Sigmoid colon (tissue), 7 donors: ENCODE results near the gene GALT. TPM values are rescaled to one million over a fixed set of nuclear protein-coding genes. Genes with fewer than 3 reads are reported as not detected.

ENCODE experiments used
- DNase-seq: peaks from one replicate; pipeline ENCODE4 v3.0.0-alpha.2; 2019
- H3K27ac ChIP-seq, 4 donors: fragments of 200-600 bp; sonication (generic); one replicate each; pipeline ENCODE4 v1.5.1; 2016 to 2019; ENCODE audit warnings: mild to moderate bottlenecking in 1 of 4
- H3K27me3 ChIP-seq, 3 donors: fragments of 200-600 bp; sonication (generic); one replicate each; pipeline ENCODE4 v1.5.1; 2019; ENCODE audit warnings: mild to moderate bottlenecking in 1 of 3
- H3K36me3 ChIP-seq, 4 donors: fragments of 200-600 bp; sonication (generic); one replicate each; pipeline ENCODE4 v1.5.1; 2016 to 2019
- H3K4me1 ChIP-seq, 4 donors: fragments of 200-600 bp; sonication (generic); one replicate each; pipeline ENCODE4 v1.5.1; 2017 to 2019
- H3K4me3 ChIP-seq, 4 donors: fragments of 200-600 bp; sonication (generic); one replicate each; pipeline ENCODE4 v1.5.1; 2017 to 2019; ENCODE audit warnings: mild to moderate bottlenecking in 2 of 4, moderate library complexity in 1 of 4
- H3K9me3 ChIP-seq, 4 donors: fragments of 200-600 bp in 3 of 4; sonication (generic) in 3 of 4; one replicate each; pipeline versions ENCODE4 v1.5.1 to v1.6.1; 2013 to 2019
- EP300 ChIP-seq, 4 donors: sonication (generic); formaldehyde crosslinking; IDR thresholded peaks; one replicate each; pipeline ENCODE4 v1.6.1; 2017; ENCODE audit warnings: antibody characterized with exemption in 4 of 4
- POLR2A ChIP-seq, 2 donors: fragments of 450-650 bp; IDR thresholded peaks; one replicate each; pipeline ENCODE4 v1.6.1; 2016; ENCODE audit warnings: antibody characterized with exemption in 2 of 2, mild to moderate bottlenecking in 2 of 2, moderate library complexity in 2 of 2
- POLR2AphosphoS5 ChIP-seq, 4 donors: sonication (generic); formaldehyde crosslinking; IDR thresholded peaks; one replicate each; pipeline ENCODE4 v1.6.1; 2017; ENCODE audit warnings: antibody characterized with exemption in 4 of 4
- WGBS, 2 donors: extraction: QIAGEN DNeasy Blood & Tissue Kit; methylation state at CpG; one replicate each; pipeline ENCODE4 v1.1.7; 2013; 5-methylcytosine and 5-hydroxymethylcytosine counted together
- intact Hi-C: fragments of 100-400 bp; cut with DNase I; formaldehyde crosslinking; loops from one replicate; pipeline ENCODE4 v1.15.1; 2023
- polyA plus RNA-seq, 3 donors: library from polyadenylated mRNA; stranded (reverse); fragments of 200-250 nt; gene quantifications; one replicate each; pipeline ENCODE4 v1.2.3, GENCODE V29; 2013
- total RNA-seq, 4 donors: library from RNA; depleted of rRNA; stranded (reverse); fragments of >200 nt; gene quantifications; one replicate each; pipeline ENCODE4 v1.1.0, GENCODE V29; 2016
- TF ChIP-seq, protein P1 (sequence below), 4 experiments: fragments of 450-650 bp in 3 of 4; fragments of 200-600 bp in 1 of 4; IDR thresholded peaks; one replicate each; pipeline ENCODE4 v1.5.1; 2016 to 2019; ENCODE audit warnings: antibody characterized with exemption in 4 of 4, mild to moderate bottlenecking in 3 of 4, moderate library complexity in 2 of 4
- donor health status: healthy with polysubstance abuse.
- donor health status: Bipolar disorder and iron deficiency.
- donor health status: healthy.

GALT gene
- total and polyA plus RNA-seq, 7 donors, result 15.6 to 51.0 (median 33.1) TPM

DNA sequence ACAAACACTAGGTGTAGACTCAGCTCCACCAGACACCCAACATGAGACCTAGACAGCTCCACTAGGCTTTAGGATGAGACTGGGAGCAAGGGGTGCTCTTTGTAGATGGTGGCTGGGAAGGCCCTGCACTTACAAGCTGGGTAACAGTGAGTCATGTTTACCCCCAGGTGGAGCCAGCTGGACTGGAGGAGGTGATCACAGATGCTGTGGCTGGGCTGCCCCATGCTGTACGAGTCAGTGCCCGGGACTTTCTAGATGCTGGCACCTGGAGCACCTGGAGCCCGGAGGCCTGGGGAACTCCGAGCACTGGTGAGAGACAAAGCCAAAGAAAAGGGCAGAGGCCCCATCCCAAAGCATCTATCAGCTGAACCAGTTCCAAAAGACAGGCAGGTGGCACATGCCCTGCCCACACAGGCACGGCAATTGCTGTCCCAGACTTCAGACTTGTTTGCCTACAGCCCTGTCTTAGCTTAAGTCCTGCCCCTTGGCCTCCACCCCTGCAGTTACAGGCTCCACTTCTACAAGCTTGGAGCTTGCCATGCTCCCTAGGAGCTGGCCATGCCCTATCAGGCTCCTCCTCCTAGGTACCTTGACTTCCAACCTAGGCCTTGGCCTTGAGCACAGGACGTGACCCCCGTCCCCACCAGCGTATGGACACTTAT is 13.2 kb downstream of the GALT start:
- Histone ChIP-seq H3K4me3 (no peak overlapping the region), H3K9me3 (no peaks in the 10 kb centered on the region), H3K36me3 (peaks cover 0 to 50% (median 13%) of the 10 kb centered on the region in 4 donors), H3K4me1 (peaks cover 0 to 28% (median 17%) of the 10 kb centered on the region in 4 donors), H3K27ac (no peak overlapping the region), H3K27me3 (no peaks in the 10 kb centered on the region)
- TF ChIP-seq, protein P1, sequence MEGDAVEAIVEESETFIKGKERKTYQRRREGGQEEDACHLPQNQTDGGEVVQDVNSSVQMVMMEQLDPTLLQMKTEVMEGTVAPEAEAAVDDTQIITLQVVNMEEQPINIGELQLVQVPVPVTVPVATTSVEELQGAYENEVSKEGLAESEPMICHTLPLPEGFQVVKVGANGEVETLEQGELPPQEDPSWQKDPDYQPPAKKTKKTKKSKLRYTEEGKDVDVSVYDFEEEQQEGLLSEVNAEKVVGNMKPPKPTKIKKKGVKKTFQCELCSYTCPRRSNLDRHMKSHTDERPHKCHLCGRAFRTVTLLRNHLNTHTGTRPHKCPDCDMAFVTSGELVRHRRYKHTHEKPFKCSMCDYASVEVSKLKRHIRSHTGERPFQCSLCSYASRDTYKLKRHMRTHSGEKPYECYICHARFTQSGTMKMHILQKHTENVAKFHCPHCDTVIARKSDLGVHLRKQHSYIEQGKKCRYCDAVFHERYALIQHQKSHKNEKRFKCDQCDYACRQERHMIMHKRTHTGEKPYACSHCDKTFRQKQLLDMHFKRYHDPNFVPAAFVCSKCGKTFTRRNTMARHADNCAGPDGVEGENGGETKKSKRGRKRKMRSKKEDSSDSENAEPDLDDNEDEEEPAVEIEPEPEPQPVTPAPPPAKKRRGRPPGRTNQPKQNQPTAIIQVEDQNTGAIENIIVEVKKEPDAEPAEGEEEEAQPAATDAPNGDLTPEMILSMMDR (IDR thresholded peaks at IDR 0.05), result no peak
- TF ChIP-seq EP300 (IDR thresholded peaks at IDR 0.05) (no peak), POLR2AphosphoS5 (IDR thresholded peaks at IDR 0.05) (no peak), POLR2A (IDR thresholded peaks at IDR 0.05) (no peak)
- intact Hi-C loops, result loop anchor here (10.0 kb wide), 1 partner anchor 1085 kb away; the partner anchor contains the start of genes GBA2 and RGP1
- DNase-seq, result no peak
- 24 to 79% methylated on average over 8 of the region's 8 CpGs for whole genome bisulfite sequencing, 2 donors

DNA sequence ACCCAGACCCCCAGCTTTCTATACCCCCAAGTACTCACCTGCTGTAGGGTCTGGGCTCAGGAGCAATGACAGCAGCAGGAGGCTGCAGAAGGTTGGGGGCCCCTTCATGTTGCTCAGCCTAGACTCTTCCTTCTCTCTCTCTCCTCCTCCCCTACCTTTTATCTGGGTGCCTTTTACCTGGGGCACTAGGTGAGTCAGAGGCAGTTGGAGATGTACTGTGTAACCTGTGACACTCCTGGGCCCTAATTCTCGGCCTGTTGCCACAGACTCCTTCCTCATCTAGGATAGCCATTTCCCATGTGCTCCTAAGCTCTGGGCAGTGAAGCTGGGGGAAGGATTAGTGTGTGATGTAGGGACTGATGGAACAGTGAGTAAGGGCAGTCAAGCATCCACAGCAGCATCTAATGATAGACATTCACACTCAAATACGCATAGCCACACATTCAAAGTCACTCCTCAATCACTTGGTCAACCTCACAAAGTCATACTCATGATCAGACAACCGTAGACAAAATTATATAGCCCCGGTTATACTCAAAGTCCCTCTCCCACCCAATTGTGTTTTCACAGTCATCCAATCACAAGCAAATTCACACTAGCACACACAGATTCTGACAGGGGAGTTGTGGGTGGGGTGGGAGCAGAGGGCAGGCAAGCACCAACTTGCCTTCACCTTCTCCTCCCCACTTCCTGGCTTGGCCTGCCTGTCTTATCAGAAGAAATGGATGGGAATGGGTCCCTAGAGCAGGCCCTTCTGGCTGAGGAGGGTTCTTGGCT is 16.2 kb downstream of the GALT start, which contains the start of gene CCL27:
TSS of gene CCL27 (minus strand) at position 132 of the 777 bp plus-strand sequence. CDS start at position 108, 24 bp downstream.
- intact Hi-C loops, result loop anchor here (10.0 kb wide), 1 partner anchor 1082 kb away; the partner anchor contains the start of genes GBA2 and RGP1

DNA sequence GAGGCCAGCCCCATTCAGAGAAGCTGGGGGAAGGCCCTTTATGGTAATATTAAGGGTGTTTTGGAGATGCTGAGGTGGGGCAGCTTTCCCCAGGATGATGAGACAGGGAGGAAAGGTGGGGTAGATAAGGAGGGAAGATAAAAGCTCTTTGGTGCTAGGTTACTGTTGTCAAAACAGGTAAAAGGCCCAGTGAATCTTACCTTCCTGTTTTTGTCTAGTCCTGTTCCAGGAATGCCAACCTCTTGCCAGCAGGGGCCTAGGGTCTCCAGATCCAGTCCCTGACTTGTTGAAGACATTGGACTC is 16.8 kb downstream of the GALT start:
- no peak overlapping the region for H3K27ac ChIP-seq
- no peak overlapping the region for H3K4me3 ChIP-seq
- intact Hi-C loops, result loop anchor here (10.0 kb wide), 1 partner anchor 1082 kb away; the partner anchor contains the start of genes GBA2 and RGP1
- H3K4me1 ChIP-seq, result peaks cover 0 to 25% (median 19%) of the 10 kb centered on the region in 4 donors
- H3K9me3 ChIP-seq, result no peaks in the 10 kb centered on the region
- H3K27me3 ChIP-seq, result no peaks in the 10 kb centered on the region
- H3K36me3 ChIP-seq, result peaks cover 0 to 39% (median 9%) of the 10 kb centered on the region in 4 donors
- no peak for DNase-seq
- TF ChIP-seq, protein P1 (IDR thresholded peaks at IDR 0.05), result no peak
- TF ChIP-seq EP300 (IDR thresholded peaks at IDR 0.05) (no peak), POLR2AphosphoS5 (IDR thresholded peaks at IDR 0.05) (no peak), POLR2A (IDR thresholded peaks at IDR 0.05) (no peak)

More for the DNA sequence above, 16.2 kb downstream of the GALT start, which contains the start of gene CCL27:
- H3K4me1 ChIP-seq, result peaks cover 0 to 25% (median 19%) of the 10 kb centered on the region in 4 donors
- H3K27me3 ChIP-seq, result no peaks in the 10 kb centered on the region
- no peak within 1 kb of the TSS for H3K27ac ChIP-seq
- DNase-seq, result no peak
- H3K36me3 ChIP-seq, result peaks cover 0 to 44% (median 9%) of the 10 kb centered on the region in 4 donors
- H3K4me3 ChIP-seq, result no peak within 1 kb of the TSS
- WGBS, 2 donors, result 92% methylated on average over 4 of the region's 4 CpGs
- no peaks in the 10 kb centered on the region for H3K9me3 ChIP-seq
- TF ChIP-seq POLR2AphosphoS5 (IDR thresholded peaks at IDR 0.05), result no peak

DNA sequence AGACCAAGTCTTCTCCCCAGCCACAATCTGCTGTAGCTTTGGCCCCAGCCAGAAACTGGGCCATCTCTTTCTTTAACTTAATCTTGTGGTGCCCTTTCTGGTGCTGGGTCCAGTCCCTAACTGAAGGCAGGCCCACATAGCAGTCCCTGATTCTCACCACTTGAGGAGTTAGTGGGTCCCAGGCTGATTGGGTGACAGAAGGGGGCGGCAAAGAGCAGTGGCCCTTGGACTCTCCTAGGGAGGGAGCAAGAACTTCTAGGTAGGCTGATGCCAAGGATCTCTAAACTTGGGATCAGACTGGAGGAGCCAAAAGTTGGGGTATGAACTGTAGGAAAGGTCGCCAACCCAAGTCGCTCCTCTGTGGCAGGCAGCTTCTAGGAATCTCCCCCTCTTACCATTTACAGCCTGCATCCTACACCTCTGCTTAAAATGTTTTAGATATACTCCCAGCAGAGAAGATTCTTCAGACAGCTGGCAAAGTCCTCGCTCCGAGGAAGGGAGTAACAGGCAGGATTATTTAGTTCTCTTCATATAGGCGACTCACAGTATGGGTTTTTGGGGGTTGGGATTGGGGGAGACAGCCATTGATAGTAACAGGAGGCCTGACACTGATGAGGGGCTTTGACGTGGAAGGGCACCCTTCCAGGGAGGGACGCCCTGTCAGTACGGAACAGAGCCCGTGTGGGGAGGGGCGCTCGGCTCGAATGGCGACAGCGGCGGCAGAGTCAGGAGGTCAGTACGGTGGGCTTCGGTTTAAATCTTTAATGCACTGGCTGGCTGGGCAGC is 18.0 kb downstream of the GALT start:
- H3K27me3 ChIP-seq, result no peaks in the 10 kb centered on the region
- H3K4me3 ChIP-seq, result peak overlapping the region; percentile 72 to 81 (median 78)
- peak; percentile 90 for DNase-seq
- intact Hi-C loops, result loop anchor here (2.0 to 10.0 kb wide), 4 partner anchors 36 to 1080 kb away; partner anchors contain the start of genes DNAJB5, GBA2, RGP1 and RPP25L
- no peaks in the 10 kb centered on the region for H3K9me3 ChIP-seq
- peaks cover 0 to 38% (median 9%) of the 10 kb centered on the region in 4 donors for H3K36me3 ChIP-seq
- WGBS, 2 donors, result 7 to 13% methylated on average over 18 of the region's 18 CpGs
- H3K27ac ChIP-seq, result peak overlapping the region; percentile 96 to 100 (median 100)
- TF ChIP-seq, protein P1 (IDR thresholded peaks at IDR 0.05), result peak; percentile 58 to 92 (median 77)
- no peak for TF ChIP-seq EP300 (IDR thresholded peaks at IDR 0.05)
- TF ChIP-seq POLR2AphosphoS5 (IDR thresholded peaks at IDR 0.05), result peak in 3 of 4 donors; percentile 5 to 39 (median 27)
- no peak for TF ChIP-seq POLR2A (IDR thresholded peaks at IDR 0.05)
- peaks cover 0 to 25% (median 19%) of the 10 kb centered on the region in 4 donors for H3K4me1 ChIP-seq
